Activated naive CD8-positive, alpha-beta T cell (primary cell): Measurements from ENCODE around the gene MYDGF.

Experiments
- H3K27ac Mint-ChIP-seq: one replicate; pipeline ENCODE4 v1.8.0; 2021; ENCODE audit warnings: mixed read lengths
- H3K27me3 Mint-ChIP-seq: one replicate; pipeline ENCODE4 v1.8.0; 2021; ENCODE audit warnings: mixed read lengths
- H3K36me3 Mint-ChIP-seq: one replicate; pipeline ENCODE4 v1.8.0; 2021; ENCODE audit warnings: mixed read lengths
- H3K4me1 Mint-ChIP-seq: one replicate; pipeline ENCODE4 v1.8.0; 2021; ENCODE audit warnings: low read depth, mixed read lengths
- H3K4me3 Mint-ChIP-seq: one replicate; pipeline ENCODE4 v1.8.0; 2021; ENCODE audit warnings: mild to moderate bottlenecking, mixed read lengths
- H3K9me3 Mint-ChIP-seq: one replicate; pipeline ENCODE4 v1.8.0; 2021; ENCODE audit warnings: low read depth, mixed read lengths

Gene MYDGF

DNA sequence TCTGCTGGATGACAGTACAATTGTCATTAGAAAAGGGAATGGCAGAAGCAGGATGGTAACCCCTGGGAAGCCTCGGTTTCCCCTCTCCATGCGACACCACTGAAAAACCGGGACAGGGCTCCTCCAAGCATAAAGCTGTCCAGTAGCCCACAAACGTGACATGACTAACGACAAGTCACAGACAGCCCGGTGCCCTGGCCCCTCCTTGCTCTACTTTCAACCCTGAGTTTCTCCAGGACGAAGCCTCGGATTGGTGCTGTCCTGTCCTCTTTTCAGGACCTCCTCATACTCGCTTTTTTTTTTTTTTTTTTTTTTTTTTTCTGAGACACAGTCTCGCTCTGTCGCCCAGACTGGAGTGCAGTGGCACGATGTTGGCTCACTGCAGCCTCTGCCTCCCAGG is 37.2 kb upstream of the MYDGF start:
- H3K9me3 Mint-ChIP-seq, result no peaks in the 10 kb centered on the region
- H3K27me3 Mint-ChIP-seq, result no peaks in the 10 kb centered on the region
- no peak overlapping the region for H3K4me3 Mint-ChIP-seq
- peaks cover 4% of the 10 kb centered on the region for H3K4me1 Mint-ChIP-seq
- no peaks in the 10 kb centered on the region for H3K36me3 Mint-ChIP-seq
- no peak overlapping the region for H3K27ac Mint-ChIP-seq

GRCh38 chr19:4705413-4706131 is 35.4 kb upstream of the MYDGF start:
- Mint-ChIP-seq H3K4me3 (no peak overlapping the region), H3K27ac (no peak overlapping the region), H3K27me3 (no peaks in the 10 kb centered on the region), H3K4me1 (peaks cover 4% of the 10 kb centered on the region), H3K9me3 (no peaks in the 10 kb centered on the region), H3K36me3 (no peaks in the 10 kb centered on the region)

- Mint-ChIP-seq H3K36me3 (no peaks in the 10 kb centered on the region), H3K4me1 (peaks cover 2% of the 10 kb centered on the region), H3K27me3 (no peaks in the 10 kb centered on the region), H3K4me3 (no peak overlapping the region), H3K9me3 (no peaks in the 10 kb centered on the region), H3K27ac (no peak overlapping the region)
Measured at GRCh38 chr19:4704317-4704673, 34.2 kb upstream of the MYDGF start.

DNA sequence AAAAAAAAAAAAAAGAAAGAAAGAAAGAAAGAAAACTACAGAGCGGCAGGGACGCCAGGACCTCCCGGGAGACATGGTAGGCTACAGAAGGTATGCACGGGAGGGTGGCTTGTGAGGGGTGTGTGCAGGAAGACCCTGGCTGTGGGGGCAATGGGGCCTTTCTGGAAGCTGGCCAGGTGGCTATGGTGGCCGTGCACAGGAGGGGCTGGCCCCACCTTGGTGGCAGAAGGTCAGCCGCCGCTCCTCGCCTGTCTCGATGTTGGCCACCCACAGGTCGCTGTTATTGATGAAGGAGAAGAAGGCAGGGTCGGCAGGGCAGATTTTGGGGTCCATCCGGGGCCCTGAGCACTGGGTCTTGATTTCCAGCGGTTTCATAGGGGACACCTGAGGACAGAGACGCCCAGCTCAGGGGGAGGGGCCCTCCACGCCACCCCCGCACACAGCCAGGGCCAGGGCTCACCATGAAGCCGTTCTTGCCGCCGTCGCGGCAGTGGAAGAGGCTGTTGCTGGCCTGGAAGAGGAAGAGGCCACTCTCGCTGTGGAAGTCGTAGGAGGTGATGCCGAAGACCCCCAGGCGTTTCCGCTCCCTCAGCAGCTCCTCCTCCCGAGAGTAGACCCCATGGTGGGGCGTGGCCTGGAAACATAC is 33.7 kb upstream of the MYDGF start:
- H3K36me3 Mint-ChIP-seq, result no peaks in the 10 kb centered on the region
- no peak overlapping the region for H3K4me3 Mint-ChIP-seq
- no peak overlapping the region for H3K27ac Mint-ChIP-seq

DNA sequence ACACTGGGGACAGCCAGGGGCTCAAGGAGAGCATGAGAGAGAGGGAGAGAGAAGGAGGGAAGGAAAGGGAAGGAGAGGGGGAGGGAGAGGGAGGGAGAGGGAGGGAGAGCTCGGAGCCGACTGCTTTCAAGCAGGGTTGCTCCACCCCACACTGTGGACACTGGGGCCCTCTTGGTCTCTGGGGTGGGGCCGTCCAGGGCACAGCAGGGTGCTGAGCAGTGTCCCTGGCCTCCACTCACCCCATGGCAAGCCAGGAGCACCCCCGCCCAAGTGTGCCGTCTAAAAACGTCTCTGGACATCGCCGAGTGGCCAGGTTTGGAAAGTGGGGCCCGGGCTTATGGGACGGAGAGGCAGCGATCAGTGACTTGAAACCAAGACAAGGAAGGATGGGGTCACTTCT is 32.6 kb upstream of the MYDGF start:
- Mint-ChIP-seq H3K27ac (no peak overlapping the region), H3K9me3 (no peaks in the 10 kb centered on the region), H3K27me3 (no peaks in the 10 kb centered on the region), H3K4me3 (no peak overlapping the region), H3K36me3 (no peaks in the 10 kb centered on the region), H3K4me1 (no peaks in the 10 kb centered on the region)

More for the DNA sequence above, 33.7 kb upstream of the MYDGF start:
- H3K27me3 Mint-ChIP-seq, result no peaks in the 10 kb centered on the region
- H3K9me3 Mint-ChIP-seq, result no peaks in the 10 kb centered on the region
- no peaks in the 10 kb centered on the region for H3K4me1 Mint-ChIP-seq

GRCh38 chr19:4701557-4701956 is 31.4 kb upstream of the MYDGF start:
- H3K4me3 Mint-ChIP-seq, result no peak overlapping the region
- H3K9me3 Mint-ChIP-seq, result no peaks in the 10 kb centered on the region
- H3K27me3 Mint-ChIP-seq, result no peaks in the 10 kb centered on the region
- no peaks in the 10 kb centered on the region for H3K36me3 Mint-ChIP-seq
- no peak overlapping the region for H3K27ac Mint-ChIP-seq
- no peaks in the 10 kb centered on the region for H3K4me1 Mint-ChIP-seq

DNA sequence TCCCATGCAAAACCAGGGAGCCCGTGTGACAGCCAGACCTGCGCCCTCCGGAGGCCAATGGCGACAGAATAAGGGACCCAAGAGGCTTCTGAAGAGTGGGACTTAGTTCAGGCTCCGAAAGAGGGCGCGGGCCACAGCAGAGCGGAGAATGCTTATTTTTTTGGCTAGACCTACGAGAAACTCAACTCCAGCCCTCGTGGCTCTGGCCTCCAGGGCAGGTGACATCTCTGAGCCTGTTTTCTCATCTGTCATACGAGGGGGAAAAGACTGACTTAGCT is 30.5 kb upstream of the MYDGF start:
- Mint-ChIP-seq H3K9me3 (no peaks in the 10 kb centered on the region), H3K4me3 (no peak overlapping the region), H3K27ac (no peak overlapping the region), H3K27me3 (no peaks in the 10 kb centered on the region), H3K36me3 (no peaks in the 10 kb centered on the region), H3K4me1 (no peaks in the 10 kb centered on the region)

DNA sequence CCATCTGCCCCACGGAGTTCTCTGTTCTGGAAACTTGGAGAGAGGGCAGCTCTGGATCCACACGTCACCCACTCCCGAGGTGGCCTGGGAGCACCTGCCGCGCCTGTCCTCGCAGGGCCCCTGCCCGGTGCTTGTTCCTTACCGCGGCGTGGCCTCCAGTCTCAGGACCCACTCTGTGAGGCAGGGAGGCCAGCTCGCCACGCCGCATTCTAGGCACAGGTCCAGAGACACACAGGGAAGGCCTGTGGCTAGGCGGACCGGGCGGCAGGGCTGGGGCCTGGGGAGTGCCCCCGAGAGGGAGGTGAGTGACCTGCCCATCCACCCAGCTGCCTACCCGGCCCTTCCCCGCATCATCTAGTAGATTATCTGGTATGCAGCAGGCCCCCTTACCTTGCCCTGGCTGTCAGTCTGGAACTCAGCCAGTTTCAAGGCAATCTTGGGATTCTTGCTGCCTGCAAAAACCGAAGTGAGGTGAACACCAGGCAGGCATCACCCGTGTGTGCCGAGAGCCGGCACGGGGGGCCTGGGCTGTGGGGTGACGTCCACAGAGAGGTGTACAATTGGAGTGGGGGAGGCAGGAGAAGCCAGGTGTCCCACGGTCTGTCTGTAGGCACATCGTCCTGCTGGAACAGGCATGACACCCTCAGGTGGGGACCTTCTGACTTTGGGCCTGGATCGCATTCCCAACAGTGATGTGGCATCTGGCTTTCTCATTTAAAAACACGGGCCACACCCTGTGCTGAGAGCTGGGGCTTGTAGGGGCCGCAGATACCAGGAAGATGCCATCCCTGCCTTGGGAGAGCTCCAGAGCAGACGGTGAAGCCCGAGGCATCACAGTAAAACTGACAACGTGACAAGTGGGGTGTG is 29.9 kb upstream of the MYDGF start:
- Mint-ChIP-seq H3K4me1 (no peaks in the 10 kb centered on the region), H3K27me3 (no peaks in the 10 kb centered on the region), H3K36me3 (no peaks in the 10 kb centered on the region), H3K4me3 (no peak overlapping the region), H3K9me3 (no peaks in the 10 kb centered on the region), H3K27ac (no peak overlapping the region)

- H3K4me3 Mint-ChIP-seq, result no peak overlapping the region
- no peaks in the 10 kb centered on the region for H3K4me1 Mint-ChIP-seq
- no peaks in the 10 kb centered on the region for H3K27me3 Mint-ChIP-seq
- H3K9me3 Mint-ChIP-seq, result no peaks in the 10 kb centered on the region
- H3K36me3 Mint-ChIP-seq, result peaks cover 4% of the 10 kb centered on the region
- H3K27ac Mint-ChIP-seq, result no peak overlapping the region
Measured at GRCh38 chr19:4697304-4697703, 27.2 kb upstream of the MYDGF start.

DNA sequence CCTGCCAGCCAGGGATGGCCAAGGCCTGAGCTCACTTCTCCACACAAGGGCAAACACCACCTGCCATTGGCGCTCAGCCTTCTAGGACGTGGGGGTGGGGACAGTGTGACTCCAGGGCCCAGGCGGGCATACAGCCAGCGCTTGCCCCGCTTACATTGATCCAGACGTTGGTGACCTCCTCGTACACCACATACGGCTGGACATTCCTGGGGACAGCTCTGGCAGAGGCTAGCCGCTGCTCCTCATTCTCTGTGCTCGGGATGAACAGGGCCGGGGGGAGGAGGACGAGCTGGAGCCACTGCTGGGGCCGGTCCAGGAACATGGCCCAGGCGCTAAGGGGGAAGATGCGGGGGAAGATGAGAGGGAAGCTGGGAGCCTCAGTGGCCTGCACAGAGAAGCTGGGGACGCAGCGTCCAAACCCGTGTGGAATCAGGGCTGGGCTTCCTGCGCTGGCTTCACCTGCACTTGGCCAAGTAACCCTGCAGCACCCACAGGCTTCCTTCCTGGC is 25.1 kb upstream of the MYDGF start:
- Mint-ChIP-seq H3K9me3 (no peaks in the 10 kb centered on the region), H3K27ac (no peak overlapping the region), H3K4me1 (no peaks in the 10 kb centered on the region), H3K4me3 (no peak overlapping the region), H3K27me3 (no peaks in the 10 kb centered on the region), H3K36me3 (peaks cover 9% of the 10 kb centered on the region)

GRCh38 chr19:4694211-4694987 is 24.3 kb upstream of the MYDGF start:
- Mint-ChIP-seq H3K4me1 (no peaks in the 10 kb centered on the region), H3K27ac (no peak overlapping the region), H3K36me3 (peaks cover 9% of the 10 kb centered on the region), H3K4me3 (no peak overlapping the region), H3K27me3 (no peaks in the 10 kb centered on the region), H3K9me3 (no peaks in the 10 kb centered on the region)

- Mint-ChIP-seq H3K27me3 (no peaks in the 10 kb centered on the region), H3K36me3 (peaks cover 9% of the 10 kb centered on the region), H3K27ac (no peak overlapping the region), H3K4me3 (no peak overlapping the region), H3K9me3 (no peaks in the 10 kb centered on the region), H3K4me1 (no peaks in the 10 kb centered on the region)
Measured at GRCh38 chr19:4693471-4694121, 23.5 kb upstream of the MYDGF start.

- Mint-ChIP-seq H3K4me3 (no peak overlapping the region), H3K27me3 (no peaks in the 10 kb centered on the region), H3K27ac (no peak overlapping the region), H3K9me3 (no peaks in the 10 kb centered on the region), H3K36me3 (peaks cover 9% of the 10 kb centered on the region), H3K4me1 (no peaks in the 10 kb centered on the region)
Measured at GRCh38 chr19:4693078-4693350, 22.9 kb upstream of the MYDGF start.

DNA sequence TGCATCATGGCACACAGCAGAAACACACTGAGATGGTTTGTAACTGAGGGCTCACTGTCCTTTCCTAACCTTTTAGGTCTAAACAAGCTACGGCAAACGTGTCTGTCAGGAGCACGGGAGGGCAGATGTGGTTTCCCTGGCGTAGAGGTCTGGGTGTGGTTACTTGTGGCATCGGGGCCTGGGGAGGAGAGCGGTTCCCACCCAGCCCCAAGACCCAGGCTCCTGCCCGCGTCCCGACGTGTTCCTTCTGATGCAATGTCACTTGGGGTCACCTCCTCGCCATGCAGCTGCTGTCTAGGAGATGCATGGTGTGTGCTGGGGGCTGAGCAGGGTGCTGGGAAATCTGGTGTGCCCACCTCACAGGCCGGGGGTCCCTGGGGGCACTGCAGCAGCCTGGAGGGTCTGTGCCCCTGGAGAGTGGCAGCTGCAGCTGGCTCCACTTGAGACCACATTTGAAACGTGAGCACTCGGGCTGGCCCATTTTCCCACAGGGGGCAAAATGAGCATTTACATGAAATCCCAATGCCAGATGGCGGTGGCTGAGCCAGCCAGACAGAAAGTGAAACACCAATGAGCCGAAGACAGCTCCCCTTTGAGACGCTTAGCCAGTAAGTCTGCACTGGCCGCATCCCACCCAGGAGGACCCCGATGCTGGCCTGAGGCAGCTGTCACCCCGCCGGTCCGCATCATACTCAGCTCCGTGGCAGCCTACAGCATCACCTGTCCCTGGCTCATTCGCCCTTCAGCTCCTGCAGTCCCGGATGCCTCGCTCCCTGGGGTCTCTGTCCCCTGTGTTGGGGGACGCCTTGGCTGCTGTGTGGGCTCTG is 22.3 kb upstream of the MYDGF start:
- H3K4me3 Mint-ChIP-seq, result no peak overlapping the region
- no peak overlapping the region for H3K27ac Mint-ChIP-seq
- H3K36me3 Mint-ChIP-seq, result peaks cover 9% of the 10 kb centered on the region

More for the DNA sequence above, 22.3 kb upstream of the MYDGF start:
- no peaks in the 10 kb centered on the region for H3K9me3 Mint-ChIP-seq
- H3K4me1 Mint-ChIP-seq, result no peaks in the 10 kb centered on the region
- no peaks in the 10 kb centered on the region for H3K27me3 Mint-ChIP-seq
